ENCODE data around the gene TCTN2. TPM values are rescaled to one million over a fixed set of nuclear protein-coding genes. Genes with fewer than 3 reads are reported as not detected.

The TCTN2 gene
- total RNA-seq, 1 experiment from 2014 or later = 12.1 TPM

- Histone ChIP-seq H3K4me3 (replicated peaks in 1 of 2; ENCODE audit: low read depth in 1 of 2, low read length in 2 of 2) (no peak overlapping the region), H4K20me1 (ENCODE audit: insufficient read depth) (no peaks in the 10 kb centered on the region), H3K9ac (ENCODE audit: low read length) (no peak overlapping the region), H3K4me2 (ENCODE audit: low read length) (no peak overlapping the region), H3K9me3 (ENCODE audit: control insufficient read depth in 1 of 2, insufficient read depth in 1 of 2, low read depth in 1 of 2, low read length in 2 of 2) (no peaks in the 10 kb centered on the region), H3K27me3 (ENCODE audit: insufficient read depth, low read length) (no peaks in the 10 kb centered on the region), H3K27ac (ENCODE audit: low read depth, low read length) (no peak overlapping the region), H3K9me2 (ENCODE audit: insufficient read depth) (no peaks in the 10 kb centered on the region), H3K79me2 (ENCODE audit: insufficient read depth, low read length) (no peaks in the 10 kb centered on the region), H3K4me1 (ENCODE audit: control insufficient read depth in 1 of 2, insufficient read depth in 2 of 2, low read length in 2 of 2) (no peaks in the 10 kb centered on the region), H2AFZ (ENCODE audit: low read depth, low read length, poor library complexity, severe bottlenecking) (no peak overlapping the region), H3K36me3 (ENCODE audit: control insufficient read depth in 1 of 2, insufficient read depth in 2 of 2, low read length in 2 of 2) (peaks cover 11 to 15% of the 10 kb centered on the region in 2 experiments; a peak in 3 of 4 replicates)
- intact Hi-C loops (cut with micrococcal nuclease) = no loop called here
- CTCF ChIA-PET = no interaction called here
- DNase-seq (ENCODE audit: low read depth, low spot score) (no peak), ATAC-seq (no peak)
- BruUV-seq (replicated peaks) = no TSS peak
- TF ChIP-seq ZFX (IDR thresholded peaks at IDR 0.05) = no peak
- TF ChIP-seq JUND (IDR thresholded peaks at IDR 0.05) = no peak
- TF ChIP-seq SP1 (IDR thresholded peaks at IDR 0.05; ENCODE audit: low read depth) = no peak
- no peak for TF ChIP-seq CTCF (IDR thresholded peaks at IDR 0.05 in 2 of 3, conservative IDR thresholded peaks at IDR 0.05 in 1 of 3; ENCODE audit: borderline replicate concordance in 1 of 3, insufficient read depth in 1 of 3, low read depth in 2 of 3, low read length in 2 of 3)
- TF ChIP-seq SIN3A (IDR thresholded peaks at IDR 0.05; ENCODE audit: low read depth) = no peak
- no peak for TF ChIP-seq SRF (IDR thresholded peaks at IDR 0.05; ENCODE audit: low read depth)
- TF ChIP-seq ELF1 (IDR thresholded peaks at IDR 0.05; ENCODE audit: borderline replicate concordance, low read depth) = no peak
- TF ChIP-seq CBX3 (IDR thresholded peaks at IDR 0.05; ENCODE audit: low read depth) = no peak
- TF ChIP-seq POLR2AphosphoS5 (IDR thresholded peaks at IDR 0.05; ENCODE audit: low read depth, low read length) = no peak
- TF ChIP-seq ATF3 (IDR thresholded peaks at IDR 0.05) = no peak
- no peak for TF ChIP-seq TCF7L2 (IDR thresholded peaks at IDR 0.05; ENCODE audit: borderline replicate concordance, extremely low read depth, insufficient read depth, insufficient read length)
- no peak for TF ChIP-seq FOSL1 (IDR thresholded peaks at IDR 0.05; ENCODE audit: low read depth)
- no peak for TF ChIP-seq EGR1 (IDR thresholded peaks at IDR 0.05; ENCODE audit: low read depth)
- no peak for TF ChIP-seq RAD21 (IDR thresholded peaks at IDR 0.05; ENCODE audit: low read depth)
- no peak for TF ChIP-seq POLR2A (IDR thresholded peaks at IDR 0.05; ENCODE audit: borderline replicate concordance, extremely low read depth, insufficient read depth, insufficient read length)
- TF ChIP-seq CEBPB (IDR thresholded peaks at IDR 0.05; ENCODE audit: low read depth) = no peak
- no peak for TF ChIP-seq ZNF274 (IDR thresholded peaks at IDR 0.05; ENCODE audit: low read depth, low read length)
- RAD21 ChIA-PET (ENCODE audit: low non-redundant PET in 1 of 2, low total read pairs in 2 of 2, uncharacterized antibody in 2 of 2, unreplicated experiment in 2 of 2) = no interaction called here
- POLR2A ChIA-PET = no interaction called here
Observed at GRCh38 chr12:123748661-123749060, 77.7 kb downstream of the TCTN2 start.

All from HCT116 (cell line).